Breast epithelium (tissue), 3 donors: ENCODE measurements around the gene ZNF566.

ENCODE experiments used
- CTCF ChIP-seq, 3 donors: fragments of 450-650 bp; IDR thresholded peaks; one replicate each; pipeline ENCODE4 v1.5.1; 2016 to 2017; ENCODE audit warnings: antibody characterized with exemption in 3 of 3, mild to moderate bottlenecking in 3 of 3, moderate library complexity in 3 of 3
- POLR2A ChIP-seq: fragments of 450-650 bp; IDR thresholded peaks from one replicate; pipeline ENCODE4 v1.6.1; 2016; ENCODE audit warnings: antibody characterized with exemption, mild to moderate bottlenecking, moderate library complexity
- POLR2AphosphoS5 ChIP-seq, 3 donors: sonication (generic); formaldehyde crosslinking; IDR thresholded peaks; one replicate each; pipeline ENCODE4 v1.6.1; 2017; ENCODE audit warnings: antibody characterized with exemption in 3 of 3

- TF ChIP-seq POLR2AphosphoS5 (IDR thresholded peaks at IDR 0.05) (no peak), CTCF (IDR thresholded peaks at IDR 0.05) (no peak), POLR2A (no peak)
These were observed 12.6 kb upstream of the ZNF566 start for GRCh38 chr19:36501973-36502372.
